ENCODE measurements around the gene GGA1.
"Not testable (repeated sequence)": the region's sequence is repeated elsewhere in the genome, so short reads cannot be mapped to it uniquely, and the experiment has no call there.

GGA1 gene

DNA sequence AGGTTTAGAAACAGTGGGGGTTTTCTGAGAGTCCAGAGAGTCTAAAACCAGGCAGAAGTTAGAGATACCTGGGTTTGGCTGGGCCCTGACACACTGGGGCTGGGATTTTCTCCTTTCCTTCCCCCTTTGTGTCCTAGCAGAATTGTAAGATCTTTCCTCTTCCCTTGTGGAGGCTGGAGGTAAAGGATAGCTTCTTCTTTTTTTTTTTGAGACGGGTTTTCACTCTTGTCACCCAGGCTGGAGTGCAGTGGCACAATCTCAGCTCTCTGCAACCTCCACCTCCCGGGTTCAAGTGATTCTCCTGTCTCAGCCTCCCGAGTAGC is 1.5 kb downstream of the GGA1 start:
- DNase-seq: not testable (repeated sequence)

GRCh38 chr22:37610480-37611129 is 2.0 kb downstream of the GGA1 start:
- DNase-seq: no peak

DNA sequence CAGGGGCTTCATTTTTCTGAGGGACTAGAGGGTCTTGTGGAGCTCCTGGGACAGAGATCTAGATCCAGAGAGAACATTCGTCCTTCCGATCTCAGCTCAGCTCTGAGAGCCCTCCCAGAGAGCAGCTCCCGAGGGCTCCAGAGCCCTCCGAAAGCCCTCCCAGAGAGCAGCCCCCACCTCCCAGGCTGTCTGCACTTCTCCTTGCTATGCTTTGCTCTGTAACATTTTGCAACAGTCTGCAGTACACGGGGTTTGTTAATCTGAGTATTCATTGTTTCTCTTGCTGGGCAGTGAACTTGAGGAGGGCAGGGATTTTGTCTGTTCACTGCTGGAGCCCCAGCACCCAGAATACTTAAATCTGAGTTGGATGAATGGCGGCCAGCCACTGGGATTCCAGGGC is 2.6 kb downstream of the GGA1 start:
- DNase-seq: no peak

GRCh38 chr22:37616201-37617083 is 7.8 kb downstream of the GGA1 start:
- no peak for DNase-seq

DNA sequence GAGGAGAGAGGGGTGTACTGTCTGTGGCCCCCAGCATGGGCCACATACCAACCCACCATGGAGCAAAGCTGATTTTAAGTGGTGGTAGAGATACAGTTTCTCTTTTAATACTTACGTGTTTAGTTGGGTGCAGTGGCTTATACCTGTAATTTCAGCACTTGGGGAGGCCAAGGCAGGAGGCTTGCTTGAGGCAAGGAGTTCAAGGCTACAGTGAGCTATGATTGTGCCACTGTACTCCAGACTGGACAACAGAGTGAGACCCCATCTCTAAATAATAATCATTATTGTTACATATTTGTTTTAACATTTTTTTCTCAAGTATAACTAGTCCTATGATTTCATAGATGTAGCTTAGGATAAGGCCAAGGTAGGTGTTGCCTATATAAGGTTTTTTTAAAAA is 8.8 kb downstream of the GGA1 start:
- DNase-seq: no peak

GRCh38 chr22:37618072-37618656 is 9.5 kb downstream of the GGA1 start:
- DNase-seq: no peak

DNA sequence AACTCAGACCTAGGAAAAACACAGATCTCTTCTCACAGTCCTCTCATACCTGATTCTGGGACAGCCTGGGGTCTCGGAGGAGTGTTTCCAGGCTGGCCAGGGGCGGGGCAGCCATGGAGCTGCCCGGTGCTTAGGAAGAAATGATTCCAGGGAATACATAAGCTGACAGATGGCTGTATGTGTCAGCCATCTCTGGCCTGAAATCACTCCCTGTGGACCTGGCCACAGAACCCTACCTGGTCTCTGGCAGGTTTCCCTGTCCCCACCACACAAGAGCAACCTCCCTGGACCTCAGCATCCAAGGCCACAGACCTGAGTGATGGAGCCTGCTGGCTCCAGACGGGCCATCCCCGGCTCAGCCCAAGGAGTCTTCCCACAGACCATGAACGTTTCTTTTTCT is 10.0 kb downstream of the GGA1 start:
- DNase-seq: no peak

DNA sequence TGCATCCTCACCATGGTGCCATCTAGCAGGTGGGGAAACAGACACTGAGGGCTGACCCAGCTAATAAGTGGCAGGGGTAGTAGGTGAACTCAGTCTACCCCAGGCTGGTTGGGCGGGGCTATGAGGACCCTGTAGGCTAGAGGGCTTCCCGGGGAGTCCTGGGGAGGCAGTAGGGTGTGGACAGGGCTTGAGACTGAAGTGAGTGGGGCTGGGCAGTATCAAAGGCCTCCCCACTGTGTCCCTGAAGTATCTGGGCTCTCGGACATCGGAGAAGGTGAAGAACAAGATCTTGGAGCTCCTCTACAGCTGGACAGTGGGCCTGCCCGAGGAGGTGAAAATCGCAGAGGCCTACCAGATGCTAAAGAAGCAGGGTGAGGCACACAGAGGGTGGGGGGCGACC is 11.4 kb downstream of the GGA1 start:
- DNase-seq: no peak

DNA sequence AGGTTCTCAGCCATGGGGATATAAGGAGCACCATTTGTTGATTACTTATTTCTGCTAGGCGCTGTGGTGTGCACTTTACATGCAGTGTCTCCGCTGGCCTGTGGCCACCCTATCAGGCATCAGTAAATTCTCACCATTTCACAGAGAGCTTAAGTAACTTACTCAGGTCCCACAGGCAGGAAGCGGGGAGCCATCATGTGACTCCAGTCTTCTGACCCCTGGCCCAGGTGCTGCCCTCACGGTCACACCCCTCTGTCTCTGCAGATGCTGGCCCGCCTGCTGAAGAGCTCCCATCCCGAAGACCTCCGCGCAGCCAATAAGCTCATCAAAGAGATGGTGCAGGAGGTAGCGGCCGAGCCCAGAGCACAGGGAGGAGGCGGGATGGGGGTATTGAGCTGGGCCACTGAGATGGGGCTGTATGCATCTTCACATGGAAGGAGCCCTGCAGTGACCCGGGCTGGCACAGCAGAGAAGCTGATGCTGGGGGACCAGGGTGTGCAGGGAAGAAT is 12.8 kb downstream of the GGA1 start:
- no peak for DNase-seq

DNA sequence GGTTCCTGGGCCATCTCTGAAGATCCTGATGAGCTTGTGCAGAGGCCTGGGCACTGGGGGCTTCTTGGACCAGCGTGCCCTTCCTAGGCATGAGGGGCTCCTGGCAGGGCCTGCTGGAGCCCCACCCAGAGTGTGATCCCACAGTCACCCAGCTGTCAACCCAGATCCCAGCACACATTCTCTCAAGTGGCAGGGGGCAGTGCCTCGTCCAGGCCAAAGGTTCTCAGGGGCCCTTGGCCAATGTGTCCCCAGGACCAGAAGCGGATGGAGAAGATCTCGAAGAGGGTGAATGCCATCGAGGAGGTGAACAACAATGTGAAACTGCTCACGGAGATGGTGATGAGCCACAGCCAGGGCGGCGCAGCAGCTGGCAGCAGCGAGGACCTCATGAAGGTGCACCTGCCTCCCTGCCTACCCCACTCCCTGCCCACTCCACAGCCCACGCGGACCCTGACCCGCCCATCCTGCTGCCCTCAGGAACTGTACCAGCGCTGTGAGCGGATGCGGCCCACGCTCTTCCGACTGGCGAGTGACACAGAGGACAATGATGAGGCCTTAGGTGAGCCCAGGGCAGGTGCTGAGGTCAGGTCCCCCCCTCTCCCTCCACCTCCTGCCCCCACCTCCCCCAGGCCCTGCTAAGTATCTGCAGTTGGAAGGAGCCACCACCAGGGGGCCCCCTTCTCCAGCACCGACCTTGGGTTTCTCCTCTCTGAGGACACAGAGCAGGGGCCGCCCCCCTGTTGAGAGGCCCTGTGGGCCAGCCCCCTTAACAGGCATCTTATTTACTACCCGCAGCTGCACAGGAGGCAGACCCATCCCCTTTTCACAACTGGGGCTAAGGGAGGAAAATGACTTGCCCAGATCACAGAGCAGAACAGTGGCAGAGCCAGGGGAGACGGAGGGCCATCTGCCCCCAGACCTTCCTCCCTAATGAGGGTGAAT is 14.7 kb downstream of the GGA1 start:
- DNase-seq: peak; percentile 79

DNA sequence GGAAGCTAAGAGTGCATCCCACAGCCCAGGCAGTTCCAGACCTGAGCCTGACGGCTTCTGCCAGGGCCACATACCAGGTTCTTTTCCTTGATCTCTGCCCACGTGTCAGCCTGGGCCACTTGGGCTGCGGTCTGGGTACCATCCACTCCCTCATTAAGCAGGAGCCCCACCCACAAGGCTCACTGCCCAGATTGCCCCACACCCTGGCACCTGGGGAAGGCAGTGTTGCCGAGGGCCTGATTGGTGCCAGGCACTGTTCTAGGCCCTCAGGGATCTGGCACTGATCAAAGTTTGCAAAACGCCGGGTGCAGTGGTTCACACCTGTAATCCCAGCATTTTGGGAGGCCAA is 15.4 kb downstream of the GGA1 start:
- DNase-seq: no peak

GRCh38 chr22:37624876-37625275 is 16.2 kb downstream of the GGA1 start:
- DNase-seq: no peak

DNA sequence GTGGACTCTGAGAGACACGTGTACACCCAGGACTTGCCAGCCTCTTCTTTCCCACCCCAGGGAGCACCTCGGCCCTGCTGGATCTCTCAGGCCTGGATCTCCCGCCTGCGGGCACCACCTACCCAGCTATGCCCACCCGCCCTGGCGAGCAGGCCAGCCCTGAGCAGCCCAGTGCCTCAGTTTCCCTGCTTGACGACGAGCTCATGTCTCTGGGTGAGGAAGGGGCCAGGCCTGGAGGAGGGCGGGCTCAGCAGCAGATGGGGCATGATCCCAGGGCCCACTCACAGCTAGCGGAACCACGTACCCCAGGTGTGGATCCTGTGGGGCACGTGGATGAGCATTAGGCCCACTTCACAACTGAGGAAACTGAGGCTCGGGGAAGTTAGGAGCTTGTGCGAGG is 17.1 kb downstream of the GGA1 start:
- DNase-seq: no peak

- DNase-seq: no peak
Measured at GRCh38 chr22:37626144-37626543, 17.5 kb downstream of the GGA1 start.

DNA sequence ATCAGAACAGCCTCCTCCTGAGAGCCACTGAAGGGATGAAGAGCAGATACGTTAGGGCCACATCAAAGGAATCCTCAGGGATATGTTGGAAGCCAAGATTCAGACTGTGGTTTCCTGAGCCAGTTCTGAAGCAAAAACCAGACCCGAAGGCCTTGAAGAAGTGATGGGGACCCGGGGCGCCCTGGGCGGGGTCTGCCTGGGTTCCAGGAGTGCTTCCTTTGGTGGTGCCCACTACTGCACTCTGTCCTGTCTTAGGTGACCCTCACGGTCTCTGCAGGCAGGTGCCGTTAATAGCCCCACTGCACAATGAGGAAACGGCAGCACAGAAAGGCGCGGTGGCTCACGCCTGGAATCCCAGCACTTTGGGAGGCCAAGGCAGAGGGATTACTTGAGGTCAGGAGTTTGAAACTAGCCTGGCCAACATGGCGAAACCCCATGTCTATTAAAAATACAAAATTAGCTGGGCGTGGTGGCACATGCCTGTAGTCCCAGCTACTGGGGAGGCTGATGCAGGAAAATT is 18.0 kb downstream of the GGA1 start:
- DNase-seq: no peak

GRCh38 chr22:37627121-37627520 is 18.5 kb downstream of the GGA1 start:
- DNase-seq: no peak

DNA sequence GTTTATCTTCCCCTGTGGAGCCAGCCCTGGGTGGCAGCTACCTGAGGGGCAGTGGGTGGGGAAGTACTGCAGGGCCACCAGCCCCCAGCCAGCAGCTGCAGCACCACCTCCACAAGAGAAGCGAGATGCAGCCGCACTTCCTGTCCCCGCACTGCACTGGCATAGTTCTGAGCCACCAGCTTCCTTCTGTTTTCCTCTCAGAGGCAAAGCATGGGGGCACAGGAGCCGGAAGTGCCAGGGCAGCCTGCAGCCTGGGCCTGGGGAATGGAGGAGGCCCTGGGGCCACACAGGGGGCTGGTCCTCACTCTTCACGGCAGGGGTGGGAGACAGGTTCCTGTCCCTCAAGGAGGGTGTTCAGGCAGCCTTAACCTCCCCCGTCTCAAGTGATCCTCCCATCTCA is 18.9 kb downstream of the GGA1 start:
- DNase-seq: peak; percentile 51

- DNase-seq: no peak
Measured at GRCh38 chr22:37628830-37629229, 20.2 kb downstream of the GGA1 start.

- DNase-seq: no peak
Measured at GRCh38 chr22:37629928-37630327, 21.3 kb downstream of the GGA1 start.

DNA sequence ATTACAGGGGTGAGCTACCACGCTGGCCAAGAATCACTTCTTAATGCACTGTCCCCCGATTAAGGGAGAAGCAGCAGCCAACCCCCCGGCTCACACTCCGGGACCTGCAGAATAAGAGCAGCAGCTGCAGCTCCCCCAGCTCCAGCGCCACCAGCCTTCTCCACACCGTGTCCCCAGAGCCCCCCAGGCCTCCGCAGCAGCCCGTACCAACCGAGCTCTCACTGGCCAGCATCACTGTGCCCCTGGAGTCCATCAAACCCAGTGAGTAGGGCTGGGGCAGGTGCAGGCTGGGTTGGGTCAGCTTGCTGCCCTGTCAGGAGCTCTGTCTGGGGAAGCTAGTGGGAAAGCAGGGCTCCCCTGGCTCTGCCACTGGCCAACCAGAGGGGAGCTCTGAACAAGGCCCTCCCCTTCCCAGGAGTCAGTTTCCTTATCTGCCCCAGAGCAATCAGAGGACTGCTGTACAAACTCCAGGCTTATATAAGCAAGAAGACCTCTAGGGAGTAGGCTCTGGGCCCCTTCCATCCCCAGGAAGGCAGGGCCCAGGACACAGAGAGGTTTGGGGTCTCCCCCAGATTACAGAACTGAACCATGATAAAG is 22.3 kb downstream of the GGA1 start:
- no peak for DNase-seq

GRCh38 chr22:37631448-37632173 is 23.0 kb downstream of the GGA1 start:
- DNase-seq: no peak

Measured in stimulated activated CD4-positive, alpha-beta T cell treated with anti-CD3 and anti-CD28 coated beads, Interleukin-4, amount 100 ng/mL, for 24 hours (primary cell).